ENCODE results near the gene BICC1. TPM values are rescaled to one million over a fixed set of nuclear protein-coding genes. Genes with fewer than 3 reads are reported as not detected.

The BICC1 gene
- total and polyA plus RNA-seq, 2 of the 13 experiments (the other 11 are each of a cell fraction or from before 2014, with no cell fraction given), result 0.18 to 1.5 TPM

DNA sequence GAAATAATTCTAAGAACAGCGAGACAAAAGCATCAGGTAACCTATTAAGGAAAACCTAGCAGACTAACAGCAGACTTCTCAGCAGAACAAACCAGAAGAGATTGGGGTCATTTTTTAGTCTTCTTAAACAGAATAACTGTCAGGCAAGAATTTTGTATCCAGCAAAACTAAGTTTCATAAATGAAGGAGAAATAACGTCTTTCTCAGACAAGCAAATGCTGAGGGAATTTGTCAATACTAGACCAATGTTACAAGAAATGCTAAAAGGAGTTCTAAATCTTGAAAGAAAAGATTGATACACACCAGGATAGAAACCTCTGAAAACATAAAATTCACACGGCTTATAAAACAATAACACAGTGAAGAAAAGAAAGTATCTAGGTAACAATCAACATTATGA lies 22.6 kb downstream of the BICC1 start:
- CTCF ChIA-PET (ENCODE audit: low intra/inter-chr PET ratio, low total read pairs), result no interaction called here
- Histone ChIP-seq H3K9ac (ENCODE audit: insufficient read depth, low read depth, low read length) (no peak overlapping the region), H3K27me3 (ENCODE audit: control insufficient read depth in 1 of 2, insufficient read depth in 2 of 2, low read length in 2 of 2) (no peaks in the 10 kb centered on the region), H2AFZ (ENCODE audit: low read length) (no peak overlapping the region), H3K36me3 (replicated peaks in 1 of 2; ENCODE audit: control insufficient read depth in 1 of 2, insufficient read depth in 2 of 2, low read length in 2 of 2) (no peaks in the 10 kb centered on the region), H4K20me1 (ENCODE audit: insufficient read depth, low read length) (no peaks in the 10 kb centered on the region), H3K4me1 (ENCODE audit: insufficient read depth, low read length) (no peaks in the 10 kb centered on the region), H3K9me3 (ENCODE audit: low read length) (peaks cover 20% of the 10 kb centered on the region), H3K4me2 (ENCODE audit: low read depth, low read length) (no peak overlapping the region), H3K27ac (ENCODE audit: extremely low read length, insufficient read depth, low read length) (no peak overlapping the region), H3K4me3 (replicated peaks in 1 of 3; ENCODE audit: insufficient read depth in 1 of 3, low read depth in 2 of 3, low read length in 3 of 3) (no peak overlapping the region), H3K79me2 (ENCODE audit: insufficient read depth, low read length) (no peaks in the 10 kb centered on the region)
- POLR2A ChIA-PET, result no interaction called here
- intact Hi-C loops (cut with micrococcal nuclease; ENCODE audit: unreplicated experiment) (loop anchor here (10.0 kb wide), 1 partner anchor 219 kb away; no protein-coding TSS in a partner anchor), in situ Hi-C loops (cut with HindIII; ENCODE audit: extremely low pct_ligation_motif_present, low pct_unique_long_range_greater_than_20kb) (no loop called here)
- DNase-seq (ENCODE audit: low spot score) (no peak), FAIRE-seq (no peak), ATAC-seq (no peak)
- no TSS peak for BruUV-seq (replicated peaks)
- 89% methylated on average over 3 of the region's 3 CpGs for WGBS (ENCODE audit: low lambda C conversion rate)
- no peak for TF ChIP-seq CCDC6 (CRISPR knock-in tag; IDR thresholded peaks at IDR 0.05)
- TF ChIP-seq CENPT (CRISPR knock-in tag; IDR thresholded peaks at IDR 0.05; ENCODE audit: low read depth), result no peak
- TF ChIP-seq DZIP1 (CRISPR knock-in tag; IDR thresholded peaks at IDR 0.05), result no peak
- TF ChIP-seq ZNF484 (CRISPR knock-in tag; IDR thresholded peaks at IDR 0.05; ENCODE audit: borderline replicate concordance, low read depth), result no peak
- no peak for TF ChIP-seq PHF20 (CRISPR knock-in tag; IDR thresholded peaks at IDR 0.05)
- TF ChIP-seq SNAPC4 (CRISPR knock-in tag; IDR thresholded peaks at IDR 0.05), result no peak
- no peak for TF ChIP-seq TGIF2 (CRISPR knock-in tag; IDR thresholded peaks at IDR 0.05)
- no peak for TF ChIP-seq PRDM10 (CRISPR knock-in tag; IDR thresholded peaks at IDR 0.05; ENCODE audit: low read depth)
- TF ChIP-seq MEF2D (CRISPR knock-in tag; IDR thresholded peaks at IDR 0.05), result no peak
- no peak for TF ChIP-seq ZFX (CRISPR knock-in tag; IDR thresholded peaks at IDR 0.05; ENCODE audit: low read depth)
- TF ChIP-seq HNF4A (CRISPR knock-in tag; IDR thresholded peaks at IDR 0.05), result no peak
